ENCODE data around the gene CCNY.

GRCh38 chr10:35504132-35504531, 167.8 kb downstream of the CCNY start:
- TF ChIP-seq, protein P1, sequence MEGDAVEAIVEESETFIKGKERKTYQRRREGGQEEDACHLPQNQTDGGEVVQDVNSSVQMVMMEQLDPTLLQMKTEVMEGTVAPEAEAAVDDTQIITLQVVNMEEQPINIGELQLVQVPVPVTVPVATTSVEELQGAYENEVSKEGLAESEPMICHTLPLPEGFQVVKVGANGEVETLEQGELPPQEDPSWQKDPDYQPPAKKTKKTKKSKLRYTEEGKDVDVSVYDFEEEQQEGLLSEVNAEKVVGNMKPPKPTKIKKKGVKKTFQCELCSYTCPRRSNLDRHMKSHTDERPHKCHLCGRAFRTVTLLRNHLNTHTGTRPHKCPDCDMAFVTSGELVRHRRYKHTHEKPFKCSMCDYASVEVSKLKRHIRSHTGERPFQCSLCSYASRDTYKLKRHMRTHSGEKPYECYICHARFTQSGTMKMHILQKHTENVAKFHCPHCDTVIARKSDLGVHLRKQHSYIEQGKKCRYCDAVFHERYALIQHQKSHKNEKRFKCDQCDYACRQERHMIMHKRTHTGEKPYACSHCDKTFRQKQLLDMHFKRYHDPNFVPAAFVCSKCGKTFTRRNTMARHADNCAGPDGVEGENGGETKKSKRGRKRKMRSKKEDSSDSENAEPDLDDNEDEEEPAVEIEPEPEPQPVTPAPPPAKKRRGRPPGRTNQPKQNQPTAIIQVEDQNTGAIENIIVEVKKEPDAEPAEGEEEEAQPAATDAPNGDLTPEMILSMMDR (IDR thresholded peaks at IDR 0.05; ENCODE audit: poor library complexity) = no peak
- TF ChIP-seq EZH2 (IDR thresholded peaks at IDR 0.05; ENCODE audit: borderline replicate concordance) = no peak

Data from hepatocyte (in vitro differentiated cells).